GM04504 (cell line): ENCODE results near the gene KRTAP10-11.
"Not testable (repeated sequence)": the region's sequence is repeated elsewhere in the genome, so short reads cannot be mapped to it uniquely, and the experiment has no call there.

Source experiments
- DNase-seq: peaks from one replicate; pipeline ENCODE4 v3.0.0-alpha.2; 2012; ENCODE audit warnings: low read depth

The KRTAP10-11 gene

DNA sequence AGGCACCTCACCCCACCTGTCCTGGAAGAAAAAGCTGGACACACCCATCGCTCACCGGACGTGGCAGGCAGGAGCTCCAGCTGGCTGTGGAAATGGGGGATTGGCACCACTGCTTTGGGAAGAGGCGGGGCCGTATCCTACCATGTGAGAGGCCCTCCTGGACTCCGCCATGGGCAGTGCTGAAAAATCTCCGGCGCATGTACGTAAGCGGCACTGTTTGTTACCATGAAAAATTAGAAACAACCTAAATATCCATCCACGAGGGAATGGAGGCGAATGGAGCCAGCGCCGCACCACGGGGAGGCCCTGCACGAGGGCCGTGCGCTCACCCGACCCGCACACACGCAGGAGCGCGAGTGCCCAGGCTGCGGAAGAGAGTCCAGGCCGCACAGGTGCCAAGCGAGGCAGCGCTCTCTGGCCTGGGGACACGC is 31.2 kb upstream of the KRTAP10-11 start:
- no peak for DNase-seq

DNA sequence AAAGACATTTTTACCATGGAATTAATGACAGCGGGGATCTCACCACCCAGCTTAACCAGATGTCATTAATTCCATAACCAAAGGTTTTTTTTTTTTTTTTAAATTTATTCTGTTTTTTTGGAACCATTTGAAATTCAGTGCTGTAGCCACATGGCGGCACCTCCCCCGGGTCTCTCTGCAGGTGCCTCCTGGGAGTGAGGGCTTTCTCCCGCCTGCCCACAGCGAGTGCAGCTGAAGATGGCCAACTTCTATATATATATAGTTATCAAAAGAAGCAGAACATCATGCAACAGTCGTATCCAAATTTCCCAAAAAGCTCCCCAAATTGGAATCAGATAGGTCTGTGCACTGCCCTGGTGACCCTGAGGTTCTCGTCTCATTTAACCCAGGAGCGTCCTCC is 30.7 kb upstream of the KRTAP10-11 start:
- DNase-seq: no peak

DNA sequence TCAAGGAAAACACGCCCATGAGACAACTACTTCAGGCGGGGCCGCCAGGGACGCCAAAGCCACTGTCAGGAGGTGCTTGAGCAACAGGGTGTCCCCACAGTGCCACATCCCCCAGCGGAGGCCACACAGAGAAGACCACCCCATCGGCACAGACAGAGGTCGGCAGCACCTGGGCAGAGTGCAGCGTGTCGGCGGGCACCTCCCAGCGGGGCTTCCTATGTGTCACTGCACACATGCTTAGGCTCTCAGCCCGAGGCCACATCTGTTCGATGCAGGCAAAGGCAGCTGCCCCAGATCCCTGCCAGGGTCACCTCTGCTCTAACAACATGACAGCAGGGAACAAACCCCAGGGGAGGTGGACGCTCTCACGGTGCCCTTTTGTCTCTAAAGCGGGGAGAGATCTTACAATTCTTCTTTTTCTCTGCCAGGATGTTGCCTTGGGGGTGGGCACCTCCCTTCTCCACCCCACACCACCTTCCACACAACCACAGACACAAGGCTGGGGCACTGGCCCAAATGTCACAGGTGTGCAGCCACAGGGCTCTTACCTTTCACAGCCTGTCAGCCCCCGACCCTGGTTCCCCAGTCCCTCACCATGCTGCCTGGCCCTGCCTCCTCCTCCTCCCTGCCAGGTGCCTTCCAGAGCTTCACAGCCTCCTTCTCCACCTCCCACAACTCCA is 30.2 kb upstream of the KRTAP10-11 start:
- DNase-seq: no peak

DNA sequence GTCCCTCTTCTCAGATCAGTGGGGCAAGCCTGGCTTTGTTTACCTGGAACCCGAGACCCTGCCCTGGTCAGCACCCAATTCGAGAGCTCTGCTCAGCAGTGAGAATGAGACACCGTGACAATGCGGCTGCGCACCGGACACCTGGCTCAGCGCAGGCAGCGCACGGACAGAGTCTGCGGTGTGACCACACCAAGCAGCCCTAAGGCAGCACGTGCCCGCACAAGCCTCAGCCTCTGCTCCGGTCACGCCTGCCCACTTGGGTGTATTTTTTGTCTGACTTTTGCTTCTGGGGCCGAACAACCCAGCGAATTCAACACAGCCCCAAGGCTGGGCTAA is 29.7 kb upstream of the KRTAP10-11 start:
- DNase-seq: no peak

DNA sequence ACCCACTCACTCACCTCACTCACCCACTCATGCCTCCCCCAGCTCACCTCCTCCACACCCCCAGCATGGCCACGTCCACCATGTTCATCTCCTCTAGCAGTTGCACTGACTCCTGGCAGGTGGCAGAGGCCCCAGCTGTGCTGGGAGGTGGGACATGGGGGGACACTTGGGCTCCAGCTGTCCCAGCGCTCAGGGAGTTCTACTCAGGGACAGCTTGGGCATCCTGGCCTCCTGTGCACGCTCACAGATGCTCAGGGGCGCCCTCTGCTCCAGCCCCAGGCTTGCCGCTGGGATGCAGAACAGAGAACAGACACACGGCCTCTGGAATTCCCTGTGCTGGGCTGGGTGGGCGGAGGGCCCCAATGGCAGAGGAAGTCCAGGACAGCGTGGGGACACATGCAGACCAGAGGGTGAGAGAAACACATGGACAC is 29.1 kb upstream of the KRTAP10-11 start:
- no peak for DNase-seq

DNA sequence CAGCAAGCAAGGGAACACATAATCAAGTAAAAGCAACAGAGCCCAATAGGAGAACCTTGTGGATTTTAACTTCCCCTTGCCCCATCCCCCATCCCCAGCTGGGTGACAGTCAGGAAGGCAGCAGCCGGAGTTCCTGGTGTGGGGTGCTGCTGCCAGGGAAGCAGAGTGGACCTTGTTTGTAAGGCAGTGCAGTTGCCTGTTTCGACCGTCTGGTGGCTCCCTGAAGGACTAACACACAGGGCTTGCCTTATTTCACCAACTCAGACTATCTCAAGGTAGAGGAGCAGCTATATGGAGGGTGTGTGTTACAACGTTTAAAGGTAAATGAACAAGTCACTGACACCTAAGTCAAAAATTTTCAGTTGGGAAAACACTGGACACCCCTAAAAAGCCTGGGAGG is 27.7 kb upstream of the KRTAP10-11 start:
- no peak for DNase-seq

DNA sequence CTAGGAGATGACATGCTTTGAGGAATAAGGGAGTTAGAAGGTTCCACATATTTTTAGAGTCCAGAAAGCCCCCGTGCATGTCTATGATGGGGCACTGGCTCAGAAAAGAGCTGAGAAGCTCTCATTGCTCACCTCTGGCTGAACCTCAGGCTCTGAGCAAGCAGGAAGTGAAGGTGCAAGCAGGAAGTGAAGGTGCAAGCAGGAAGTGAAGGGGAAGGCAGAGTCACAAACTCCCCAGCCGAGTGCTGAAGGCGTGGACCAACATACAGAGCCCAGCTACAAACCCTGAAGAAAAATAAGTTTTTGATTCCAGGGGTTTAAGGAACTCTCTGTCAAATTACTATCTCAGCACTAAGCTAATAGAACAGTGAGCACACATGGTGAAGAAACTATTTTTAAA is 27.3 kb upstream of the KRTAP10-11 start:
- no peak for DNase-seq

DNA sequence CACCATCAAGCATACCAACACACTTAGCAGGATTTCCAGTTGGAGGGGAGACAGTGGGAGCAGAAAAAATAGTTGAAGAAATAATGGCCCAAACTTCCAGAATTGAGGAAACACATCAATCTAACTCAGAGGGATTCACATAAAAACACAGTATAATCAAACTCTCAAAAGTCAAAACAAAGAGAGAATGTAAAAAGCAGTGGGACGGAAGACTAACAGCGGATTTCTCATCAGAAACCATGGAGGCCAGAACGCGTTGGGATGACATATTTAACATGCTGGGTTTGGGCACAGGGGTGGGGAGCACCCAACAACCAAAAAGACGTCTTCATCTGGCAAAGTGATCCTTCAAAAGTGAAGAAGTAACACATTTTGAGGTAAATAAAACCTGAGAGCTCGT is 26.3 kb upstream of the KRTAP10-11 start:
- no peak for DNase-seq

DNA sequence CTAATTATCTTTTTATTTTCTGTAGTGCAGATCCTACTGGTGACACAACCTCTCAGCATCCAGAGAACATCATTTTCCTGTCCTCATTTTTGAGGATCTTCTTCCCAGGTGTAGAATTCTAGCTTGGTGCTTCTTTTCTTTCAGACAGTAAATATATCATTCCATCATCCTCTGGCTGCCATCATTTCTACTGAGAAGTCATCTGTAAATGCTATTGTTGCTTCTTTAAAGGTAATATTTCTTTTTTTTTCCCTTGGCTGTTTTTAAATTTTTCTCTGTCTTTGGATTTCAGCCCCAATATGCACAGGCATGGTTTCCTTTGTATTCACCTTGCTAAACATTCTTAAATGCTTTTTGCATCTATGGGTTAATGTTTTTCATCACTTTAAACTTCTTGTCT is 22.6 kb upstream of the KRTAP10-11 start:
- no peak for DNase-seq

DNA sequence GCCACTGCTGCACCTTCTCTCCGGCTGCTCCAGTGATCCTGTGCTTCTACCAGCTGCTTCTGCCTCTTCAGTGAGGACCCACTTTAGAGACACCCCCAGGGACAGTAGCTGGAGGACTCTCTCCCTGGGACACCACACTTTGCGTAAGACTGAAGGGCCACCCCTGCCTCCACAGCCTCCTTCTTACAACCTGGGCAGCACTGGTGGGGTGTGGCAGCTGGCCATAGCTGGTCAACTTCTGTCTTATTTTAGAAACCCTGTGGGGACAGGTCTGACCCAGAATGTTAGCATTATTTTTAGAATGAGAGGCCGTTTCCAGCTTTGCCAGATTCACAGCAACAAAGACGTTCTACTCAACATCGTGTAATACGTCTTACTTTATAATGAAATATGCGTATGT is 20.5 kb upstream of the KRTAP10-11 start:
- no peak for DNase-seq

DNA sequence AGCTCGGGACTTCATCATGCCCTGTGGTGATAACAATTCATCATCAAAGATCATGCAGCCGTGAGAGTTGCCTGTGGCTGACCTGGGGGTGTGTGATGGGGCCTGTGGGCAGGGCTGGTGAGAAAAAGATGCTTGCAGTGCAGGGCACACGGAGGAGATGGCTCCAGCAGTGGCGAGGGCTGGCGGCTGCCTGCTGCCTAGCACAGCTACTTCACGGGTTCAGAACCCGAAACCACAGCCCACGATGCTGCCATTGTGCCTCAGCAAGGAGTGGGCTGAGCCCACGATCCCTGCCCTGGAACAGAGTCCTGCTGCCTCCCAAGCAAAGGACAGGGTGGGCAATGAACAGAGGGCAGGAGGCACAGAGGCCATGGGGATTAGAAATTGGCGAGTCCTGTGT is 20.0 kb upstream of the KRTAP10-11 start:
- DNase-seq: no peak

DNA sequence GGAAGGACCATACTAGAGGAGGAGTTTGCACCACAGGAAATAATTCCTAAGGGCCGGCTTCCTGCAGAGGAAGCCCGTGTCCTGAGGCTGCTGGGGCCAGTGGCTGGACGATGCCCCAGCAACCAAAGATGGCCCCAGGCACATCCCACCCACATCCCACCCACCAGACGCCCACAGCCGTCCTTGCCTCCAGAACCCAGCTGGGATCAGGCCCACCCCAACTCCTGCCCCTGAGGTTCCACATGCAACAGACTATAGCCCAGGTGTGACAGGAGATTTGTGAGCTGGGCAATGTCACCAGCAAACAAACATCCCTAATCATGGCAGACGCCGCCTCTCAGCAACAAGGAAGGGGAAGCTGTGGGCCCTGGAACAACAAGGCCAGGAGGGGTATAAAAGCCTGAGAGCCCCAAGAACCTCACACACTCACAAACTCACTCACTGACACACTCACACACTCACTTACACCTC is 19.5 kb upstream of the KRTAP10-11 start, which contains the start of gene KRTAP10-9:
TSS of gene KRTAP10-9 (plus strand) at position 421 of the 471 bp plus-strand sequence. CDS start 79 bp downstream, outside the sequence.
- no peak for DNase-seq

DNA sequence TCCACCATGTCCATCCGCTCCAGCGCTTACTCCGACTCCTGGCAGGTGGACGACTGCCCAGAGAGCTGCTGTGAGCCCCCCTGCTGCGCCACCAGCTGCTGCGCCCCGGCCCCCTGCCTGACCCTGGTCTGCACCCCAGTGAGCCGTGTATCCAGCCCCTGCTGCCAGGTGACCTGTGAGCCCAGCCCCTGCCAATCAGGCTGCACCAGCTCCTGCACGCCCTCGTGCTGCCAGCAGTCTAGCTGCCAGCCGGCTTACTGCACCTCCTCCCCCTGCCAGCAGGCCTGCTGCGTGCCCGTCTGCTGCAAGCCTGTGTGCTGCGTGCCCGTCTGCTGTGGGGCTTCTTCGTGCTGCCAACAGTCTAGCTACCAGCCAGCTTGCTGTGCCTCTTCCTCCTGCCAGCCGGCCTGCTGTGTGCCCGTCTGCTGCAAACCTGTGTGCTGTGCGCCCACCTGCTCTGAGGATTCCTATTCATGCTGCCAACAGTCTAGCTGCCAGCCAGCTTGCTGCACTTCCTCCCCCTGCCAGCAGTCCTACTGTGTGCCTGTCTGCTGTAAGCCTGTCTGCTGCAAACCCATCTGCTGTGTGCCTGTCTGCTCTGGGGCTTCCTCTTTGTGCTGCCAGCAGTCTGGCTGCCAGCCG is 18.9 kb upstream of the KRTAP10-11 start:
- not testable (repeated sequence) for DNase-seq

DNA sequence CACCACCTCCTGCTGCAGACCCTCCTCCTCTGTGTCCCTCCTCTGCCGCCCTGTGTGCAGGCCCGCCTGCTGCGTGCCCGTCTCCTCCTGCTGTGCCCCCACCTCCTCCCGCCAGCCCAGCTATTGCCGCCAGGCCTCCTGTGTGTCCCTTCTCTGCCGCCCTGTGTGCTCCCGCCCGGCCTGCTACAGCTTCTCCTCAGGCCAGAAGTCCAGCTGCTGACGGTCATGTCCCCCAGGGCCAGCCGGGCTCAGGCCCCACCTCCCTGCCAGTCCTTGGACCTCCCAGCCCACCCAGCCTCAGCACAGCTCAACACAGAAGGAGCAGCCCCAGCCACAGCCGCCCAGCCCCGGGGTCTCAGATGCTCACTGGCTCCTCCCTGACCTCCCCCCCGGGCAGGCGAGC is 18.4 kb upstream of the KRTAP10-11 start:
- DNase-seq: not testable (repeated sequence)

DNA sequence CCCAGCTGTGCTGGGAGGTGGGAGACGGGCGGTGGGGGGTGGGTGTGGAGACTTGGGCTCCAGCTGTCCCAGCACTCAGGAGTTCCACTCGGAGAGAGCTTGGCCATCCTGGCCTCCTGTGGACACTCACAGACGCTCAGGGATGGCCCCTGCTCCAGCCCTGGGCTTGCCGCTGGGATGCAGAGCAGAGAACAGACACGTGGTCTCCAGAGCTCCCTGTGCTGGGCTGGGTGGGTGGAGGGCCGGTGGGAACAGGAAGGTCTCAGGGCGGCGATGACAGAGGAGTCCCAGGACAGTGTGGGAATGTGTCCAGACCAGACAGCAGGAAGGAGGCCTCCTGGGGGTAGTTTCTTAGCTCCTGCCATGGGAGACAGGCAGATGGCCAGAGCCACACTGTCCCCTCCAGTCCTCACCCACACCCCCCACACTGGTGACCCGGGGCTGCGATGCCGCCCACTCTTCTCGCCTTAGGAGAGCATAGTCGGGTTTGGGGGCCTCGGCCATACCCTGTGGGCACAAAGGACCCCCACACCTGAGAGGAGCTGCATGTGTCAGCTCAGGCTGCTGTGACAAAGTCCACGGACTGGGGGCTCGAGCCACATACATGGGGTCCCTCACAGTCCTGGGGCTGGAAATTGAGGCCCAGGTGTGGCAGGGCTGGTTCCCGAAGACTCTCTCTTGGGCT is 17.4 kb upstream of the KRTAP10-11 start:
- no peak for DNase-seq

DNA sequence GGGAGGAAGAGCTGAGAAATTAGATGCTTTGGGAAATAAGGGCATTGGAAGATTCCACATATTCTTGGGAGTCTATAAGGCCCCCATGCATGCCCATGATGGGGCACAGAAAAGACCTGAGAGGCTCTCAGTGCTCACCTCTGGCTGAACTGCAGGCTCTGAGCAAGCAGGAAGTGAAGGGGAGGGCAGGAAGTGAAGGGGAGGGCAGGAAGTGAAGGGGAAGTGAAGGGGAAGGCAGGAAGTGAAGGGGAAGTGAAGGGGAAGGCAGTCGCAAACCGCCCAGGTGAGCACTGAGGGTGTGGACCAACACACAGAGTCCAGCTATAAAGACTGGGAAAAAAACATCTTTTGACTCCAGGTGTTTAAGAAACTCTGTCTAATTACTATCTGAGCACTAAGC is 15.8 kb upstream of the KRTAP10-11 start:
- no peak for DNase-seq

DNA sequence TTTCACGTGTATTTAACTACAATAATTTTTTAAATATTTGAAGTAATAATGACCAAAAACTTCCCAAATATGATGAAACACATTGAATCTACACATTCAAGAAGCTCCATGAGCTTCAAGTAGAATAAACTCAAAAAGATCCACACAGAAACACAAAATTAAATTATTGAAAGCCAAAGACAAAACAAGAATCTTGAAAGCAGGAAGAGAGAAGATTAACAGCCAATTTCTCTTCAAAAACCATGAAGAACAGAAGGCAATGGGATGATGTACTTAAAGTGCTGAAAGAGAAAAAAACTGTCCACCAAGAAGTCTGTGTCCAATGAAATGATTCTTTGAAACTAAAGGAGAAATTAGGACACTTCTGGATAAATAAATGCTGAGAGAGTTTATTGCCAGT is 14.1 kb upstream of the KRTAP10-11 start:
- DNase-seq: no peak

DNA sequence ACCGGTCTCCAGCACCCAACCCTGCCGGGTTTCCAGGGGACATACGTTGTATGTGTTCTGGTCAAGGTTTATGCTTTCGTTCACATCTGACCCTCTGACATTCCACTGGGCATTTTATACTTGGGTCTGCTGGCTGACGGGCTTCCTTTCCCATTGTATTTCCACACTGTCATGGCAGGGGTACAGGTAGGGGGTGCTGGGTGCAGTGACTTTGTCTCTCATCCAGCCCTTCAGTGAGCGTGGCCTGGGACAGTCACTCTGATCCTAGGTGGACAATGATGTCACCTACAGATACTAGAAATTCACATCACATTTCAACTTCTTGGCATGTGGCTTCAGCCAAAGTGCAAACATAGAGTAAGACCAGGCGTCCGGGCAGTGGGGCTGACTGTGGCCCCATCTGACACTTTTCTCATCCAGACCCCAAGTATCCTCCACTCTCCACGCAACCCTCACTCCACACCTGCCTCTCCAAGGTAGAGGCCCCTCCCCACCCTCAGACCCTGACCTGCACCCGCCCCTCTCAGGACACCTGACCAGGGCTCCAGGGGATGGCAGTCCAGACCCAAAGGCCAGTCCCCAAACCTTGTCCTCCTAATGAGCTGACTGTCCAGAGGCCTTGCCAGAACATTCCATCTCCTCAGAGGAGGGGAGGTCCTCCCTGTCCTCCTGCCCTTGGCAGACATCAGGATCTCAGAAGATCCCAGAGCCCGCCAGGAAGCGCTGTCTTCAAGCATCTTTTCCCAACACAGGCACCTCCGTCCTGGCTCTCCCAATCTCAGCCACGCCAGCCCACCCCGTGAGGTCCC is 9.8 kb upstream of the KRTAP10-11 start:
- no peak for DNase-seq

DNA sequence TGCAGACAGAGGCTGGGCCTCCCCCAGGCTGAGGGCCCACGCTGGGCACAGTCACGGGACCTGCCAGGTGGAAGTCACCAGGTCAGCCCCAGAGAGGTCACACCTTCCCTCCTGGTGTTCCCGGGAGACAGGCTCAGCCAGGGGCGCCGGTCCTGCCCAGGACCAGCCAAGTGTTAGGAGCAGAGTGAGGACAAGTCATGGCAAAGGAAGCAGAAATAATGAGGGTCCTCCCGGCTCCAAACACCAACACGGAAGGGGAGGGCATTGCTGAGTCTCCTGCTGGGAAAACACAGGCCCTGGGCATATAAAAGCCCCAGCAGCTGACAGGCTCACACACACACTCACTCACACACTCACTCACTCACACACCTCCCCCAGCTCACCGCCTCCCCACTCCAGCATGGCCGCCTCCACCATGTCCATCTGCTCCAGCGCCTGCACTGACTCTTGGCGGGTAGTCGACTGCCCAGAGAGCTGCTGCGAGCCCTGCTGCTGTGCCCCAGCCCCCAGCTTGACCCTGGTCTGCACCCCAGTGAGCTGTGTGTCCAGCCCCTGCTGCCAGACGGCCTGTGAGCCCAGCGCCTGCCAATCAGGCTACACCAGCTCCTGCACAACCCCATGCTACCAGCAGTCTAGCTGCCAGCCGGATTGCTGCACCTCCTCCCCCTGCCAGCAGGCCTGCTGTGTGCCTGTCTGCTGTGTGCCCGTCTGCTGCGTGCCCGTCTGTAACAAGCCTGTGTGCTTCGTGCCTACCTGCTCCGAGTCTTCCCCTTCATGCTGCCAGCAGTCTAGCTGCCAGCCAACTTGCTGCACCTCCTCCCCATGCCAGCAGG is 9.0 kb upstream of the KRTAP10-11 start, which contains the start of gene KRTAP10-10:
TSS of gene KRTAP10-10 (plus strand) at position 339 of the 833 bp plus-strand sequence. CDS start at position 401, 62 bp downstream.
- DNase-seq: no peak

DNA sequence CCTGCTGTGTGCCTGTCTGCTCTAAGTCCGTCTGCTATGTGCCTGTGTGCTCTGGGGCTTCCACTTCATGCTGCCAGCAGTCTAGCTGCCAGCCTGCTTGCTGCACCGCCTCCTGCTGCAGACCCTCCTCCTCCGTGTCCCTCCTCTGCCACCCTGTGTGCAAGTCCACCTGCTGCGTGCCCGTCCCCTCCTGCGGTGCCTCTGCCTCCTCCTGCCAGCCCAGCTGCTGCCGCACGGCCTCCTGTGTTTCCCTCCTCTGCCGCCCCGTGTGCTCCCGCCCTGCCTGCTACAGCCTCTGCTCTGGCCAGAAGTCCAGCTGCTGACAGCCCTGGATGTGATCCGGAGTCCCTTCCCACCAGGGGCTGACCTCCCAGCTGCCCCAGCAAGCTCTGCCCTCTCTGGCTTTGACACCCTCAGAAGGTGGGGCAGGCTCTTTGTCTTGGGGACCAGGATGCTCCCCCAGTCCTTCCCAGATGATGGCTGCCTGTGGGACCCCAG is 8.3 kb upstream of the KRTAP10-11 start:
- DNase-seq: not testable (repeated sequence)
